ENCODE results near the gene TMIGD3. TPM values are rescaled to one million over a fixed set of nuclear protein-coding genes. Genes with fewer than 3 reads are reported as not detected.

TMIGD3 gene
- total RNA-seq, 3 donors from 2014 or later (not counting 1 experiment from before 2014, with no cell fraction given): 1.0 TPM; not detected in 2

- Histone ChIP-seq H3K4me3 (ENCODE audit: low read length) (no peak overlapping the region), H3K27ac (ENCODE audit: low read length) (no peak overlapping the region), H3K36me3 (ENCODE audit: control insufficient read depth, insufficient read depth, low read length) (no peaks in the 10 kb centered on the region), H3K4me1 (ENCODE audit: control insufficient read depth, insufficient read depth, low read length) (peaks cover 45% of the 10 kb centered on the region), H3K9me3 (ENCODE audit: control insufficient read depth, insufficient read depth, low read length) (no peaks in the 10 kb centered on the region), H3K27me3 (ENCODE audit: control insufficient read depth, insufficient read depth, low read length) (no peaks in the 10 kb centered on the region)
- no peak overlapping the region for H3K4me3 Mint-ChIP-seq
- H3K9me3 Mint-ChIP-seq: no peaks in the 10 kb centered on the region
- DNase-seq: no peak
- H3K4me1 Mint-ChIP-seq: peaks cover 28 to 57% of the 10 kb centered on the region in 2 donors
- no peaks in the 10 kb centered on the region for H3K27me3 Mint-ChIP-seq (ENCODE audit: low read depth in 2 of 2)
- 93% methylated on average over 5 of the region's 5 CpGs for WGBS (ENCODE audit: insufficient coverage)
- intact Hi-C loops (cut with micrococcal nuclease): no loop called here
- TF ChIP-seq CTCF (IDR thresholded peaks at IDR 0.05): no peak
- no peak for ATAC-seq
- H3K27ac Mint-ChIP-seq: no peak overlapping the region
- no peaks in the 10 kb centered on the region for H3K36me3 Mint-ChIP-seq
Measured at GRCh38 chr1:111512132-111512889, 8.9 kb upstream of the TMIGD3 start.

- ATAC-seq (no peak), DNase-seq (peak in 1 of 2 donors; percentile 52)
- H3K4me1 Mint-ChIP-seq: peaks cover 26 to 52% of the 10 kb centered on the region in 2 donors
- no peaks in the 10 kb centered on the region for H3K27me3 Mint-ChIP-seq (ENCODE audit: low read depth in 2 of 2)
- Histone ChIP-seq H3K4me1 (ENCODE audit: control insufficient read depth, insufficient read depth, low read length) (peaks cover 46% of the 10 kb centered on the region), H3K27ac (ENCODE audit: low read length) (no peak overlapping the region), H3K4me3 (ENCODE audit: low read length) (no peak overlapping the region), H3K9me3 (ENCODE audit: control insufficient read depth, insufficient read depth, low read length) (no peaks in the 10 kb centered on the region), H3K27me3 (ENCODE audit: control insufficient read depth, insufficient read depth, low read length) (no peaks in the 10 kb centered on the region), H3K36me3 (ENCODE audit: control insufficient read depth, insufficient read depth, low read length) (no peaks in the 10 kb centered on the region)
- no peaks in the 10 kb centered on the region for H3K9me3 Mint-ChIP-seq
- H3K36me3 Mint-ChIP-seq: no peaks in the 10 kb centered on the region
- H3K4me3 Mint-ChIP-seq: no peak overlapping the region
- TF ChIP-seq CTCF (IDR thresholded peaks at IDR 0.05): no peak
- 41% methylated on average over 3 of the region's 3 CpGs for WGBS (ENCODE audit: insufficient coverage)
- H3K27ac Mint-ChIP-seq: no peak overlapping the region
- intact Hi-C loops (cut with micrococcal nuclease): no loop called here
Measured at GRCh38 chr1:111511370-111511769, 7.9 kb upstream of the TMIGD3 start.

- no peak overlapping the region for H3K27ac Mint-ChIP-seq
- H3K4me3 Mint-ChIP-seq: no peak overlapping the region
- no peak for ATAC-seq
Measured at GRCh38 chr1:111509997-111510375, 6.6 kb upstream of the TMIGD3 start.

More at GRCh38 chr1:111509997-111510375, 6.6 kb upstream of the TMIGD3 start:
- Histone ChIP-seq H3K27ac (ENCODE audit: low read length) (no peak overlapping the region), H3K4me1 (ENCODE audit: control insufficient read depth, insufficient read depth, low read length) (peaks cover 44% of the 10 kb centered on the region), H3K36me3 (ENCODE audit: control insufficient read depth, insufficient read depth, low read length) (no peaks in the 10 kb centered on the region), H3K27me3 (ENCODE audit: control insufficient read depth, insufficient read depth, low read length) (no peaks in the 10 kb centered on the region), H3K4me3 (ENCODE audit: low read length) (no peak overlapping the region), H3K9me3 (ENCODE audit: control insufficient read depth, insufficient read depth, low read length) (no peaks in the 10 kb centered on the region)
- no peaks in the 10 kb centered on the region for H3K27me3 Mint-ChIP-seq (ENCODE audit: low read depth in 2 of 2)
- intact Hi-C loops (cut with micrococcal nuclease): no loop called here
- TF ChIP-seq CTCF (IDR thresholded peaks at IDR 0.05): no peak
- no peaks in the 10 kb centered on the region for H3K9me3 Mint-ChIP-seq
- H3K36me3 Mint-ChIP-seq: no peaks in the 10 kb centered on the region
- WGBS (ENCODE audit: insufficient coverage): 93% methylated on average over 2 of the region's 3 CpGs
- H3K4me1 Mint-ChIP-seq: peaks cover 22 to 49% of the 10 kb centered on the region in 2 donors
- no peak for DNase-seq

Measured in natural killer cell (primary cell).